Psoas muscle (tissue), 8 donors: ENCODE measurements around the gene C8G. TPM values are rescaled to one million over a fixed set of nuclear protein-coding genes. Genes with fewer than 3 reads are reported as not detected.

Source experiments
- ATAC-seq, 4 donors: fragments of 200-7000 bp; cut with Tn5 transposase; one replicate each; pipeline ENCODE4 v1.9.1; 2020; ENCODE audit warnings: moderate library complexity in 3 of 4, mild to moderate bottlenecking in 2 of 4
- DNase-seq, 2 donors: peaks; one replicate each; pipeline ENCODE4 v3.0.0-alpha.2; 2020
- H3K27ac ChIP-seq: fragments of 200-600 bp; one replicate; pipeline ENCODE4 v1.8.0; 2022
- H3K27me3 ChIP-seq, 3 donors: fragments of 200-600 bp in 1 of 3; one replicate each; pipeline versions ENCODE4 v1.6.1 to v1.8.0; 2013 to 2022; ENCODE audit warnings: low read length in 2 of 3, mild to moderate bottlenecking in 2 of 3, moderate library complexity in 1 of 3; ENCODE audit not compliant: insufficient read depth in 3 of 3
- H3K36me3 ChIP-seq, 2 donors: fragments of 200-600 bp in 1 of 2; one replicate each; pipeline versions ENCODE4 v1.6.1 to v1.8.0; 2013 to 2022; ENCODE audit warnings: low read depth in 1 of 2, mild to moderate bottlenecking in 1 of 2, moderate library complexity in 1 of 2; ENCODE audit not compliant: insufficient read depth in 1 of 2
- H3K4me1 ChIP-seq: fragments of 200-600 bp; one replicate; pipeline ENCODE4 v1.8.0; 2022
- H3K4me3 ChIP-seq: fragments of 200-600 bp; one replicate; pipeline ENCODE4 v1.8.0; 2022; ENCODE audit warnings: mild to moderate bottlenecking
- H3K9me3 ChIP-seq: fragments of 200-600 bp; one replicate; pipeline ENCODE4 v1.8.0; 2022
- WGBS, 3 donors: extraction: QIAGEN DNeasy Blood & Tissue Kit; methylation state at CpG; one replicate each; pipeline versions ENCODE4 v1.1.6 to v1.1.7; 2013; 5-methylcytosine and 5-hydroxymethylcytosine counted together
- intact Hi-C, 2 donors: fragments of 100-400 bp; cut with DNase I; formaldehyde crosslinking; loops; one replicate each; pipeline versions ENCODE4 v1.11.0 to v1.14.2; 2022
- polyA plus RNA-seq, 3 donors: library from polyadenylated mRNA; stranded (reverse); fragments of 200-250 nt; gene quantifications; one replicate each; pipeline ENCODE4 v1.2.3, GENCODE V29; 2013
- total RNA-seq, 4 donors: library from RNA; stranded (reverse); fragmentation: NEBNext Ultra II Directional in 2 of 4; extraction: Animal tissue kit (Norgen Biotek cat#: 25700) in 2 of 4; gene quantifications; one replicate each; pipeline versions ENCODE4 v1.2.1 to v1.2.4, GENCODE V29; 2021 to 2023
- TF ChIP-seq, protein P1 (sequence below): fragments of 200-600 bp; IDR thresholded peaks from one replicate; pipeline ENCODE4 v1.8.0; 2022; ENCODE audit warnings: antibody characterized with exemption
- donor health status: healthy with polysubstance abuse.
- donor health status: DM: no; HTN: no; CAD: no; lungs with moderate emphysema.
- donor health status: Bipolar disorder and iron deficiency.
- donor health status: healthy.
- donor health status: DM: yes; HTN: yes; CAD: no.
- donor health status: DM: no; HTN: no; CAD: no.
- donor health status: DM: no; HTN: no; CAD: no.
- donor health status: DM: yes; HTN: yes; CAD: no.

The C8G gene
- total and polyA plus RNA-seq, 7 donors, result 1.7 to 7.9 (median 5.1) TPM

DNA sequence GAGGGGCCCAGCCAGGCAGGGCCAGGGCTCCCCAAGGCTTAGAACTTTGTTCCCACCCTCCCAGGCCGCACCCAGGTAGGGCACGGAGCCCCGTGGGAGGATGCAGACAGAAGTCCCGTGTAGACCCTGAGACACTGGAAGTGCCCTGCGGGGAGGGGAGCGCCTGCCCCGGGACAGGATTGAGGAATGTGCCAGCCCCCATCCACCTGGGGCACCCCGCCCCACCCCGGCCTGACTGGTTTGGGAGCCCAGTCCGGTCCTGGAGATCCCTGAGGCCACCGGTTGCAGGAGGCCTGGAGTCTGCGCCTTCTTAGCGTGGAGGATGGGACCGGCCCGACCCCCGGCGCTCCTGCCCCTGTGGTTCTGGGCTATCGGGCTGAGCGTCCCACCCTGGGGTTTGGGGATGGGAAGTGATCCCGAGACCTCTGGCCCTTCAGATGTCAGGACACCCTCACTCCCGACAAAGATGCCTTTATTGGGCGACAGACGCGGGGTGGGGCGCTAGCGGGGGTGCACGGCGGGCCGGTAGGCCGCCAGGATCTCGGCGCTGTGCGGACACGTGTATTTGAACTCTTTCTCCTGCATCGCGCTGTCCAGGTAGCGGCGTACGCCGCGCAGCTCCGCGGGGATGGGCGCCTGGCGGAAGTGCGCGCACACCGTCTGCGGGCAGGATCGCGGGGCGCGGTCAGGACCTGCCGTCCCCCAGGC lies 49.3 kb downstream of the C8G start:
- Histone ChIP-seq H3K27ac (no peak overlapping the region), H3K9me3 (no peaks in the 10 kb centered on the region), H3K36me3 (peaks cover 0 to 11% of the 10 kb centered on the region in 2 donors), H3K4me3 (no peak overlapping the region), H3K4me1 (peaks cover 10% of the 10 kb centered on the region), H3K27me3 (peaks cover 0 to 19% (median 17%) of the 10 kb centered on the region in 3 donors)
- TF ChIP-seq, protein P1, sequence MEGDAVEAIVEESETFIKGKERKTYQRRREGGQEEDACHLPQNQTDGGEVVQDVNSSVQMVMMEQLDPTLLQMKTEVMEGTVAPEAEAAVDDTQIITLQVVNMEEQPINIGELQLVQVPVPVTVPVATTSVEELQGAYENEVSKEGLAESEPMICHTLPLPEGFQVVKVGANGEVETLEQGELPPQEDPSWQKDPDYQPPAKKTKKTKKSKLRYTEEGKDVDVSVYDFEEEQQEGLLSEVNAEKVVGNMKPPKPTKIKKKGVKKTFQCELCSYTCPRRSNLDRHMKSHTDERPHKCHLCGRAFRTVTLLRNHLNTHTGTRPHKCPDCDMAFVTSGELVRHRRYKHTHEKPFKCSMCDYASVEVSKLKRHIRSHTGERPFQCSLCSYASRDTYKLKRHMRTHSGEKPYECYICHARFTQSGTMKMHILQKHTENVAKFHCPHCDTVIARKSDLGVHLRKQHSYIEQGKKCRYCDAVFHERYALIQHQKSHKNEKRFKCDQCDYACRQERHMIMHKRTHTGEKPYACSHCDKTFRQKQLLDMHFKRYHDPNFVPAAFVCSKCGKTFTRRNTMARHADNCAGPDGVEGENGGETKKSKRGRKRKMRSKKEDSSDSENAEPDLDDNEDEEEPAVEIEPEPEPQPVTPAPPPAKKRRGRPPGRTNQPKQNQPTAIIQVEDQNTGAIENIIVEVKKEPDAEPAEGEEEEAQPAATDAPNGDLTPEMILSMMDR, result no peak
- 71 to 82% (median 77%) methylated on average over 45 to 54 of the region's 54 CpGs for WGBS, 3 donors
- intact Hi-C loops, result loop anchor here in 1 of 2 donors (5.0 kb wide), 1 partner anchor 47 kb away; the partner anchor contains the start of gene C8G
- DNase-seq (no peak), ATAC-seq (no peak)

DNA sequence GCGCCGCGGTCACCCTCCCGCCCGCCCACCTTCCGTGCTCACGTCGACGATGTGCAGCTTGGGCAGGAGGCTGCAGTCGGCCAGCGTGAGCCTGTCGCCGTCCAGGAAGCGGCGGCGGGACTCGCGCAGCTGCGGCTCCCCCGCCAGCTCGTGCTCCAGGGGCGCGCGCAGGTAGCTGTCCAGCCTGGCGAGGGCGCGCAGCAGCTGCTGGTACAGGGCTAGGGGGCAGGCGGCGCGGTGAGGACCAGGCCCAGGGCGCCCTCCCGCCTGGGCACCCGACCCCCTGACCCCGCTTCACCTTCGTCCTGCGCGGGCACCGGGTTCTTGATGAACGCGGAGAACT lies 49.8 kb downstream of the C8G start:
- TF ChIP-seq, protein P1, result no peak
- Histone ChIP-seq H3K4me3 (no peak overlapping the region), H3K36me3 (peaks cover 0 to 11% of the 10 kb centered on the region in 2 donors), H3K27ac (no peak overlapping the region), H3K4me1 (peaks cover 10% of the 10 kb centered on the region), H3K9me3 (no peaks in the 10 kb centered on the region), H3K27me3 (peaks cover 0 to 19% (median 17%) of the 10 kb centered on the region in 3 donors)
- ATAC-seq (no peak), DNase-seq (no peak)
- intact Hi-C loops, result loop anchor here in 1 of 2 donors (5.0 kb wide), 1 partner anchor 48 kb away; the partner anchor contains the start of gene C8G
- 51 to 61% (median 59%) methylated on average over 29 to 40 of the region's 40 CpGs for WGBS, 3 donors

DNA sequence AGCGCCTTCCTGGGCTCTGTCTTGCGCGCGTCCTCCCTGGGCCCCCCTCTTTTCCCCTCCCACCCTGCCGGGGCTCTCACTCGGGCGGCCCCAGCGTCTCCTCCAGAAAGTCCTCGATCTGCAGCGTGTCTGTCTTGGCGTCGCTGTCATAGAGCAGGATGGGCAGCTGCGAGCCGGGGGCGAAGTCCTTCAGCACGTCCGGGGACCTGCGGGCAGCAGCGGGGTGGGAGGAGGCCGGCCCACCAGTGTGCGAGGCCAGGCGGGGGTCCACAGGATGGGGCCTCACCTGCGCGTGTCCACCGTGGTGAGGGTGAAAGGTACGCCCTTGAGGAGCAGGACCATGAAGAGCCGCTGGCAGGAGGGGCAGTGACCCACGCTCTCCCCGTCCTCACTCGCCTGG lies 50.3 kb downstream of the C8G start:
- Histone ChIP-seq H3K4me3 (no peak overlapping the region), H3K27me3 (peaks cover 0 to 19% (median 17%) of the 10 kb centered on the region in 3 donors), H3K4me1 (peaks cover 10% of the 10 kb centered on the region), H3K27ac (no peak overlapping the region), H3K9me3 (no peaks in the 10 kb centered on the region), H3K36me3 (peaks cover 0 to 11% of the 10 kb centered on the region in 2 donors)
- DNase-seq (no peak), ATAC-seq (no peak)
- WGBS, 3 donors, result 21 to 26% (median 24%) methylated on average over 22 to 30 of the region's 30 CpGs
- intact Hi-C loops, result no loop called here
- TF ChIP-seq, protein P1, result no peak

DNA sequence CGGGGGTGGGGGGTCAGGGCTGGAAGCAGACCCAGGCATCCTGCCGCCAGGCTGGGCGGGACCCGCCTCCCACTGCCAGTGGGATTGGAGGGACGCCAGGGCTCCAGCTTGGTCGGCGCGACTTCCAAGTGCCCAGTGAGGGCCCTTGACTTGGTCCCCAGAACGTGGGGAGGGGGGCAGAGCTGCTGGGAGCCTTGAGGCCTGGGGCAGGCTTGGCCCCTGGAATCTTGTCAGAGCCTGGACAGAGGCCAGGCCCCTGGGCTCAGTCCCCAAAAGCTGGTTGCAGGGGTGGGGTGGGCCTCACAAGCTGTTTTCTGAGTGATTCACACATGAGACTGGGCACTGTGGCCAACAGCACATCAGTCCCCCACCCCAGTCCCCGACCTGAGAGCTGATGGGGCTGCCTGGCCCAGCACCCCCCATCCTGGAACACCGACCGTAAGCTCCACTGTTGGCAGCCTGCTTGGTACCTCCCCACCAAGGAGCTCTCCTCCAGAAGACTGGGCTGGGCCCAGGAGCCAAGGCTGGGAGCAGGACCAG lies 50.8 kb downstream of the C8G start:
- TF ChIP-seq, protein P1, result no peak
- Histone ChIP-seq H3K36me3 (peaks cover 0 to 11% of the 10 kb centered on the region in 2 donors), H3K27ac (no peak overlapping the region), H3K9me3 (no peaks in the 10 kb centered on the region), H3K27me3 (peaks cover 0 to 19% (median 17%) of the 10 kb centered on the region in 3 donors), H3K4me1 (peaks cover 10% of the 10 kb centered on the region), H3K4me3 (no peak overlapping the region)
- intact Hi-C loops, result no loop called here
- ATAC-seq (no peak), DNase-seq (no peak)
- WGBS, 3 donors, result 10 to 21% (median 21%) methylated on average over 12 of the region's 12 CpGs

Other genes starting within 250 kb of the C8G start
Only the 30 nearest of the 32 such genes appear.
- 1 to 10 TPM; 1.4 to 2.7 (median 2.3) TPM for gene DIPK1B, start 232.7 kb upstream of the C8G start, total RNA-seq
- 1 to 10 TPM; 2.2 to 5.3 (median 3.5) TPM for gene DIPK1B, start 232.7 kb upstream of the C8G start, polyA plus RNA-seq
- gene LCN10, start 202.3 kb upstream of the C8G start, total RNA-seq, result 1 to 10 TPM in 3 of 4 donors, not detected in 1; 3.2 to 4.9 (median 4.1) TPM
- gene LCN10, start 202.3 kb upstream of the C8G start, polyA plus RNA-seq, result 1 to 10 TPM; 3.0 to 4.6 (median 4.0) TPM
- 10 to 100 TPM in 1 of 4 donors, 1 to 10 TPM in 2, under 1 TPM in 1; 0.44 to 14.7 (median 5.5) TPM for gene LCN6, start 196.7 kb upstream of the C8G start, total RNA-seq
- 10 to 100 TPM; 10.7 to 15.0 (median 10.8) TPM for gene LCN6, start 196.7 kb upstream of the C8G start, polyA plus RNA-seq
- gene LCN8, start 187.0 kb upstream of the C8G start, total RNA-seq, result 1 to 10 TPM in 1 of 4 donors, under 1 TPM in 2, not detected in 1; 0.44 to 1.5 (median 0.50) TPM
- gene LCN8, start 187.0 kb upstream of the C8G start, polyA plus RNA-seq, result under 1 TPM in 2 of 3 donors, not detected in 1; 0.16 to 0.17 TPM
- under 1 TPM in 1 of 4 donors, not detected in 3; 0.22 TPM for gene LCN15, start 180.7 kb upstream of the C8G start, total RNA-seq
- gene LCN15, start 180.7 kb upstream of the C8G start, polyA plus RNA-seq, result 1 to 10 TPM in 1 of 3 donors, under 1 TPM in 1, not detected in 1; 0.14 to 1.4 TPM
- 10 to 100 TPM; 32.0 to 49.1 (median 45.9) TPM for gene TMEM141, start 153.9 kb upstream of the C8G start, total RNA-seq
- 10 to 100 TPM; 49.3 to 89.1 (median 65.1) TPM for gene TMEM141, start 153.9 kb upstream of the C8G start, polyA plus RNA-seq
- not detected for gene CCDC183, start 148.9 kb upstream of the C8G start, total RNA-seq
- gene CCDC183, start 148.9 kb upstream of the C8G start, polyA plus RNA-seq, result under 1 TPM in 2 of 3 donors, not detected in 1; 0.03 to 0.08 TPM
- 10 to 100 TPM; 74.4 to 90.5 (median 88.3) TPM for gene RABL6, start 137.3 kb upstream of the C8G start, total RNA-seq
- 10 to 100 TPM; 73.0 to 82.5 (median 75.4) TPM for gene RABL6, start 137.3 kb upstream of the C8G start, polyA plus RNA-seq
- gene AJM1, start 102.8 kb upstream of the C8G start, total RNA-seq, result 1 to 10 TPM; 1.3 to 4.9 (median 3.5) TPM
- 1 to 10 TPM; 1.6 to 2.0 (median 1.7) TPM for gene AJM1, start 102.8 kb upstream of the C8G start, polyA plus RNA-seq
- 100 to 1,000 TPM; 154 to 272 (median 220) TPM for gene PHPT1, start 95.8 kb upstream of the C8G start, total RNA-seq
- 100 to 1,000 TPM; 228 to 295 (median 288) TPM for gene PHPT1, start 95.8 kb upstream of the C8G start, polyA plus RNA-seq
- 1 to 10 TPM; 1.7 to 4.7 (median 3.1) TPM for gene MAMDC4, start 92.9 kb upstream of the C8G start, total RNA-seq
- gene MAMDC4, start 92.9 kb upstream of the C8G start, polyA plus RNA-seq, result 1 to 10 TPM; 2.1 to 7.9 (median 2.4) TPM
- 100 to 1,000 TPM; 254 to 371 (median 331) TPM for gene EDF1, start 78.9 kb upstream of the C8G start, total RNA-seq
- 100 to 1,000 TPM; 241 to 534 (median 365) TPM for gene EDF1, start 78.9 kb upstream of the C8G start, polyA plus RNA-seq
- gene TRAF2, start 58.7 kb upstream of the C8G start, total RNA-seq, result 10 to 100 TPM in 2 of 4 donors, 1 to 10 TPM in 2; 5.4 to 13.2 (median 9.4) TPM
- gene TRAF2, start 58.7 kb upstream of the C8G start, polyA plus RNA-seq, result 10 to 100 TPM in 2 of 3 donors, 1 to 10 TPM in 1; 8.6 to 15.9 (median 11.1) TPM
- 100 to 1,000 TPM; 135 to 236 (median 171) TPM for gene FBXW5, start 505 bp upstream of the C8G start, total RNA-seq
- 100 to 1,000 TPM; 202 to 261 (median 213) TPM for gene FBXW5, start 505 bp upstream of the C8G start, polyA plus RNA-seq
- gene LCN12, start 7.0 kb downstream of the C8G start, total RNA-seq, result 1 to 10 TPM in 1 of 4 donors, under 1 TPM in 2, not detected in 1; 0.38 to 1.5 (median 0.48) TPM
- gene LCN12, start 7.0 kb downstream of the C8G start, polyA plus RNA-seq, result under 1 TPM; 0.06 to 0.17 (median 0.13) TPM
- gene PTGDS, start 32.3 kb downstream of the C8G start, total RNA-seq, result 100 to 1,000 TPM in 1 of 4 donors, 10 to 100 TPM in 3; 23.3 to 130 (median 74.3) TPM
- 10 to 100 TPM; 29.9 to 37.9 (median 37.8) TPM for gene PTGDS, start 32.3 kb downstream of the C8G start, polyA plus RNA-seq
- gene LCNL1, start 37.8 kb downstream of the C8G start, total RNA-seq, result under 1 TPM; 0.10 to 0.79 (median 0.38) TPM
- under 1 TPM; 0.04 to 0.14 (median 0.06) TPM for gene LCNL1, start 37.8 kb downstream of the C8G start, polyA plus RNA-seq
- gene PAXX, start 47.2 kb downstream of the C8G start, total RNA-seq, result 10 to 100 TPM in 3 of 4 donors, 1 to 10 TPM in 1; 9.4 to 15.6 (median 12.4) TPM
- gene PAXX, start 47.2 kb downstream of the C8G start, polyA plus RNA-seq, result 10 to 100 TPM; 16.5 to 39.2 (median 25.2) TPM
- gene CLIC3, start 51.3 kb downstream of the C8G start, total RNA-seq, result under 1 TPM in 3 of 4 donors, not detected in 1; 0.38 to 0.90 (median 0.54) TPM
- under 1 TPM; 0.55 to 0.94 (median 0.79) TPM for gene CLIC3, start 51.3 kb downstream of the C8G start, polyA plus RNA-seq
- gene ABCA2, start 83.0 kb downstream of the C8G start, total RNA-seq, result 10 to 100 TPM; 12.2 to 23.5 (median 18.3) TPM
- gene ABCA2, start 83.0 kb downstream of the C8G start, polyA plus RNA-seq, result 10 to 100 TPM in 1 of 3 donors, 1 to 10 TPM in 2; 6.9 to 11.1 (median 8.5) TPM
- under 1 TPM in 1 of 4 donors, not detected in 3; 0.08 TPM for gene FUT7, start 86.8 kb downstream of the C8G start, total RNA-seq
- under 1 TPM in 2 of 3 donors, not detected in 1; 0.01 to 0.06 TPM for gene FUT7, start 86.8 kb downstream of the C8G start, polyA plus RNA-seq
- gene NPDC1, start 100.9 kb downstream of the C8G start, total RNA-seq, result 10 to 100 TPM; 17.3 to 32.1 (median 22.6) TPM
- 10 to 100 TPM; 14.8 to 23.2 (median 17.6) TPM for gene NPDC1, start 100.9 kb downstream of the C8G start, polyA plus RNA-seq
- 1 to 10 TPM in 2 of 4 donors, under 1 TPM in 2; 0.59 to 1.4 (median 0.95) TPM for gene ENTPD2, start 108.8 kb downstream of the C8G start, total RNA-seq
- gene ENTPD2, start 108.8 kb downstream of the C8G start, polyA plus RNA-seq, result under 1 TPM; 0.17 to 0.29 (median 0.28) TPM
- gene SAPCD2, start 125.3 kb downstream of the C8G start, total RNA-seq, result under 1 TPM; 0.10 to 0.15 (median 0.12) TPM
- gene SAPCD2, start 125.3 kb downstream of the C8G start, polyA plus RNA-seq, result under 1 TPM in 2 of 3 donors, not detected in 1; 0.18 to 0.22 TPM
- gene UAP1L1, start 132.3 kb downstream of the C8G start, total RNA-seq, result 1 to 10 TPM; 1.8 to 4.5 (median 3.0) TPM
- gene UAP1L1, start 132.3 kb downstream of the C8G start, polyA plus RNA-seq, result 1 to 10 TPM; 1.5 to 2.4 (median 1.7) TPM
- 10 to 100 TPM; 13.5 to 18.1 (median 14.4) TPM for gene MAN1B1, start 141.7 kb downstream of the C8G start, total RNA-seq
- gene MAN1B1, start 141.7 kb downstream of the C8G start, polyA plus RNA-seq, result 10 to 100 TPM; 13.1 to 24.4 (median 21.8) TPM
- gene DPP7, start 169.5 kb downstream of the C8G start, total RNA-seq, result 10 to 100 TPM; 43.2 to 75.3 (median 67.5) TPM
- gene DPP7, start 169.5 kb downstream of the C8G start, polyA plus RNA-seq, result 10 to 100 TPM; 34.8 to 67.7 (median 61.3) TPM
- gene GRIN1, start 193.9 kb downstream of the C8G start, total RNA-seq, result not detected
- gene GRIN1, start 193.9 kb downstream of the C8G start, polyA plus RNA-seq, result under 1 TPM in 1 of 3 donors, not detected in 2; 0.06 TPM
- not detected for gene LRRC26, start 224.8 kb downstream of the C8G start, total RNA-seq
- not detected for gene LRRC26, start 224.8 kb downstream of the C8G start, polyA plus RNA-seq
- not detected for gene TMEM210, start 226.8 kb downstream of the C8G start, total RNA-seq
- not detected for gene TMEM210, start 226.8 kb downstream of the C8G start, polyA plus RNA-seq